ENCODE measurements around the gene RCSD1. TPM values are rescaled to one million over a fixed set of nuclear protein-coding genes. Genes with fewer than 3 reads are reported as not detected.

The RCSD1 gene
- total and polyA plus RNA-seq, 2 experiments from 2014 or later: 0.77 to 0.80 TPM

GRCh38 chr1:167693425-167694045 lies 63.5 kb downstream of the RCSD1 start:
- Histone ChIP-seq H3K36me3 (replicated peaks; ENCODE audit: insufficient read depth, low read depth) (no peaks in the 10 kb centered on the region), H3K79me2 (no peaks in the 10 kb centered on the region), H3K4me2 (no peak overlapping the region), H3K9me2 (replicated peaks; ENCODE audit: insufficient read depth) (no peaks in the 10 kb centered on the region), H3K4me3 (no peak overlapping the region), H3K9me3 (ENCODE audit: low read depth) (no peaks in the 10 kb centered on the region), H4K20me1 (ENCODE audit: insufficient read depth, poor library complexity, severe bottlenecking) (no peaks in the 10 kb centered on the region), H3K4me1 (ENCODE audit: insufficient read depth) (no peaks in the 10 kb centered on the region), H3K27ac (no peak overlapping the region), H3K27me3 (no peaks in the 10 kb centered on the region), H2AFZ (no peak overlapping the region)
- 88% methylated on average over 7 of the region's 7 CpGs for WGBS (ENCODE audit: low lambda C conversion rate, missing lambda C conversion rate)
- no peak for DNase-seq (ENCODE audit: low spot score)
- TF ChIP-seq EZH2phosphoT487 (IDR thresholded peaks at IDR 0.05; ENCODE audit: low read depth, severe bottlenecking, unreplicated experiment) (no peak), EZH2 (IDR thresholded peaks at IDR 0.05; ENCODE audit: borderline replicate concordance) (no peak), CTCF (IDR thresholded peaks at IDR 0.05; ENCODE audit: poor library complexity) (no peak)

GRCh38 chr1:167694691-167695090 lies 64.7 kb downstream of the RCSD1 start:
- 82% methylated on average over 2 of the region's 2 CpGs for WGBS (ENCODE audit: low lambda C conversion rate, missing lambda C conversion rate)

GRCh38 chr1:167695147-167695546 lies 65.1 kb downstream of the RCSD1 start:
- Histone ChIP-seq H3K27ac (no peak overlapping the region), H3K4me3 (no peak overlapping the region), H3K27me3 (no peaks in the 10 kb centered on the region), H3K4me1 (ENCODE audit: insufficient read depth) (no peaks in the 10 kb centered on the region), H3K9me3 (ENCODE audit: low read depth) (no peaks in the 10 kb centered on the region), H2AFZ (no peak overlapping the region), H4K20me1 (ENCODE audit: insufficient read depth, poor library complexity, severe bottlenecking) (no peaks in the 10 kb centered on the region), H3K79me2 (no peaks in the 10 kb centered on the region), H3K36me3 (replicated peaks; ENCODE audit: insufficient read depth, low read depth) (no peaks in the 10 kb centered on the region), H3K4me2 (no peak overlapping the region), H3K9me2 (replicated peaks; ENCODE audit: insufficient read depth) (no peaks in the 10 kb centered on the region)
- WGBS (ENCODE audit: low lambda C conversion rate, missing lambda C conversion rate): 79% methylated on average over 2 of the region's 2 CpGs
- no peak for TF ChIP-seq CTCF (IDR thresholded peaks at IDR 0.05; ENCODE audit: poor library complexity)
- TF ChIP-seq EZH2 (IDR thresholded peaks at IDR 0.05; ENCODE audit: borderline replicate concordance): no peak
- TF ChIP-seq EZH2phosphoT487 (IDR thresholded peaks at IDR 0.05; ENCODE audit: low read depth, severe bottlenecking, unreplicated experiment): no peak
- DNase-seq (ENCODE audit: low spot score): no peak

More at GRCh38 chr1:167694691-167695090, 64.7 kb downstream of the RCSD1 start:
- Histone ChIP-seq H2AFZ (no peak overlapping the region), H3K27ac (no peak overlapping the region), H3K9me2 (replicated peaks; ENCODE audit: insufficient read depth) (no peaks in the 10 kb centered on the region), H3K79me2 (no peaks in the 10 kb centered on the region), H3K9me3 (ENCODE audit: low read depth) (no peaks in the 10 kb centered on the region), H3K36me3 (replicated peaks; ENCODE audit: insufficient read depth, low read depth) (no peaks in the 10 kb centered on the region), H3K4me3 (no peak overlapping the region), H3K4me2 (no peak overlapping the region), H3K27me3 (no peaks in the 10 kb centered on the region), H4K20me1 (ENCODE audit: insufficient read depth, poor library complexity, severe bottlenecking) (no peaks in the 10 kb centered on the region), H3K4me1 (ENCODE audit: insufficient read depth) (no peaks in the 10 kb centered on the region)
- TF ChIP-seq EZH2phosphoT487 (IDR thresholded peaks at IDR 0.05; ENCODE audit: low read depth, severe bottlenecking, unreplicated experiment) (no peak), CTCF (IDR thresholded peaks at IDR 0.05; ENCODE audit: poor library complexity) (no peak), EZH2 (IDR thresholded peaks at IDR 0.05; ENCODE audit: borderline replicate concordance) (no peak)
- DNase-seq (ENCODE audit: low spot score): no peak

Data from hepatocyte (in vitro differentiated cells).